K562 (cell line): ENCODE data around the gene PCSK6. TPM values are rescaled to one million over a fixed set of nuclear protein-coding genes. Genes with fewer than 3 reads are reported as not detected.

Experiments used
- ASH1L ChIP-seq: fragments of 450-650 bp; IDR thresholded peaks from 2 replicates; pipeline ENCODE4 v1.6.1; 2018; ENCODE audit warnings: borderline replicate concordance, mild to moderate bottlenecking, low read depth; ENCODE audit not compliant: partially characterized antibody
- ATF1 ChIP-seq, 2 experiments: fragments of 450-650 bp in 1 of 2; IDR thresholded peaks; 2 replicates each; pipeline ENCODE4 v1.6.1; 2016; ENCODE audit warnings: missing compliant biosample characterization in 1 of 2, missing genetic modification characterization in 1 of 2
- BHLHE40 ChIP-seq: IDR thresholded peaks from 2 replicates; pipeline ENCODE4 v1.6.1; 2011; ENCODE audit warnings: low read length, improper control_type of control experiment
- CTBP1 ChIP-seq: fragments of 450-650 bp; IDR thresholded peaks from 2 replicates; pipeline ENCODE4 v1.6.1; 2016; ENCODE audit warnings: borderline replicate concordance
- GATAD2A ChIP-seq: fragments of 450-650 bp; IDR thresholded peaks from 2 replicates; pipeline ENCODE4 v1.6.1; 2017
- HDAC6 ChIP-seq: IDR thresholded peaks from 2 replicates; pipeline ENCODE4 v1.6.1; 2012; ENCODE audit warnings: low read depth, mild to moderate bottlenecking, control low read depth, inconsistent platforms, low read length, moderate library complexity
- NFRKB ChIP-seq: fragments of 450-650 bp; IDR thresholded peaks from 2 replicates; pipeline ENCODE4 v1.6.1; 2016; ENCODE audit warnings: low read depth
- POLR2AphosphoS5 ChIP-seq: IDR thresholded peaks from 2 replicates; pipeline ENCODE4 v1.6.1; 2011; ENCODE audit warnings: mild to moderate bottlenecking, low read depth, low read length, moderate library complexity; ENCODE audit not compliant: control insufficient read depth, insufficient read depth
- RHOXF2B ChIP-seq: fragments of 250-450 bp; sonication (Bioruptor Pico); conservative IDR thresholded peaks from 2 replicates; pipeline ENCODE4 v1.5.1; 2021
- ZNF133 ChIP-seq: fragments of 250-450 bp; sonication (Bioruptor Pico); IDR thresholded peaks from 2 replicates; pipeline ENCODE4 v1.4.0; 2020; ENCODE audit warnings: mild to moderate bottlenecking
- ZNF24 ChIP-seq: fragments of 450-650 bp; IDR thresholded peaks from 2 replicates; pipeline ENCODE4 v1.6.1; 2016
- ZNF57 ChIP-seq: fragments of 450-650 bp; formaldehyde crosslinking; IDR thresholded peaks from 2 replicates; pipeline ENCODE4 v1.4.0; 2020; ENCODE audit warnings: mild to moderate bottlenecking, moderate library complexity
- polyA plus RNA-seq, 8 experiments: library from polyadenylated mRNA; depleted of rRNA in 4 of 8; stranded (reverse) in 5 of 8; unstranded in 3 of 8; fragments of >200 nt; fragmentation: Nextera tagmentation in 2 of 8; fragmentation: Illumina TruSeq in 1 of 8; extraction: Ambion mirVana in 2 of 8; extraction: Trizol in 1 of 8; gene quantifications; 2 replicates each; pipeline versions ENCODE4 v1.2.1 to v1.2.3, GENCODE V29; 2011 to 2014; ENCODE audit warnings: inconsistent platforms in 1 of 8, missing spikeins in 1 of 8
- total RNA-seq, 7 experiments: library from RNA; depleted of rRNA in 6 of 7; stranded (reverse); fragments of >200 nt in 6 of 7; fragmentation: Illumina TruSeq in 2 of 7; extraction: Trizol in 2 of 7; gene quantifications; 2 replicates each; pipeline versions ENCODE4 v1.2.1 to v1.2.3, GENCODE V29; 2011 to 2021; ENCODE audit warnings: low replicate concordance in 1 of 7
- TF ChIP-seq, protein P1 (sequence below): IDR thresholded peaks from 2 replicates; pipeline ENCODE4 v1.6.1; 2016; ENCODE audit warnings: missing genetic modification characterization, missing compliant biosample characterization
- TF ChIP-seq, protein P2 (sequence below): IDR thresholded peaks from 3 replicates; pipeline ENCODE4 v1.6.1; 2011; ENCODE audit warnings: borderline replicate concordance, mild to moderate bottlenecking, moderate library complexity; ENCODE audit not compliant: insufficient read length; ENCODE audit errors: extremely low read depth
- TF ChIP-seq, protein P3 (sequence below): fragments of 250-450 bp; sonication (Bioruptor Pico); IDR thresholded peaks from 2 replicates; pipeline ENCODE4 v1.4.0; 2020; ENCODE audit warnings: mild to moderate bottlenecking, moderate library complexity
- TF ChIP-seq, protein P4 (sequence below), 2 experiments: fragments of 450-650 bp in 1 of 2; sonication (generic) in 1 of 2; formaldehyde crosslinking in 1 of 2; IDR thresholded peaks in 1 of 2; conservative IDR thresholded peaks in 1 of 2; 2 replicates each; pipeline versions ENCODE4 v1.6.1 to v1.8.1; 2016 to 2023; ENCODE audit warnings: mild to moderate bottlenecking in 2 of 2, moderate library complexity in 2 of 2, inconsistent platforms in 1 of 2, missing genetic modification reagents in 1 of 2
- TF ChIP-seq, protein P5 (sequence below): sonication (generic); formaldehyde crosslinking; IDR thresholded peaks from 2 replicates; pipeline ENCODE4 v1.9.0; 2022; ENCODE audit warnings: mild to moderate bottlenecking, missing genetic modification reagents
- TF ChIP-seq, protein P6 (sequence below): fragments of 450-650 bp; conservative IDR thresholded peaks from 2 replicates; pipeline ENCODE4 v1.6.1; 2016; ENCODE audit warnings: missing genetic modification characterization, low read depth, mild to moderate bottlenecking, missing compliant biosample characterization, moderate library complexity

PCSK6 gene
- total and polyA plus RNA-seq, 9 of the 15 experiments (the other 6 are each of a cell fraction or from before 2014, with no cell fraction given) = 2.2 to 32.6 (median 14.5) TPM

DNA sequence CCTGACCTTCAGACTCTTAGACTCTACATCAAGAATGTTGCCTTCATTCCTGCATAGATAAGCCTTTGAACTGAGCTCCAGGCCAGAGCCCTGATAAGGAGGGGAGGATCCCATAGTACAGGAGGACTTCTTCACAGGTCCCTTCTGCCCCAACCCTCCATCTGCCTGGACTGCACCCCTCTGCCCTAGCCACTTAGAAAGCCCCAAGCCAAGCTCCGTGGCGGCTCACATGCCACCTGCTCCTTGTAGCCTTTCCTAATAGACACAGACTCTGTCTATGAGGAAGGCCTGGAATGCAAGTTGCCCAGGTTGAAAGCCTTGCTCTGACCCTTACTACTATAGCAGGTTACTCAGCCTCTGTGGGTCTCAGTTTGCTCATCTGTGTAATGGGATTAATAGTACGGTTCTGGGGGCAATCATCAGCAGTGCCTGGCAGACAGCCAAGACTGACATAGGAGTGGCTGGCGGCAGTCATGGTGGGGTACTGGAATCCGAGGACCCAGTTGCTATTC, 11.6 kb downstream of the PCSK6 start (continued):
- TF ChIP-seq, protein P1, sequence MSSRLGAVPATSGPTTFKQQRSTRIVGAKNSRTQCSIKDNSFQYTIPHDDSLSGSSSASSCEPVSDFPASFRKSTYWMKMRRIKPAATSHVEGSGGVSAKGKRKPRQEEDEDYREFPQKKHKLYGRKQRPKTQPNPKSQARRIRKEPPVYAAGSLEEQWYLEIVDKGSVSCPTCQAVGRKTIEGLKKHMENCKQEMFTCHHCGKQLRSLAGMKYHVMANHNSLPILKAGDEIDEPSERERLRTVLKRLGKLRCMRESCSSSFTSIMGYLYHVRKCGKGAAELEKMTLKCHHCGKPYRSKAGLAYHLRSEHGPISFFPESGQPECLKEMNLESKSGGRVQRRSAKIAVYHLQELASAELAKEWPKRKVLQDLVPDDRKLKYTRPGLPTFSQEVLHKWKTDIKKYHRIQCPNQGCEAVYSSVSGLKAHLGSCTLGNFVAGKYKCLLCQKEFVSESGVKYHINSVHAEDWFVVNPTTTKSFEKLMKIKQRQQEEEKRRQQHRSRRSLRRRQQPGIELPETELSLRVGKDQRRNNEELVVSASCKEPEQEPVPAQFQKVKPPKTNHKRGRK (tag) = no peak
- TF ChIP-seq, protein P2, sequence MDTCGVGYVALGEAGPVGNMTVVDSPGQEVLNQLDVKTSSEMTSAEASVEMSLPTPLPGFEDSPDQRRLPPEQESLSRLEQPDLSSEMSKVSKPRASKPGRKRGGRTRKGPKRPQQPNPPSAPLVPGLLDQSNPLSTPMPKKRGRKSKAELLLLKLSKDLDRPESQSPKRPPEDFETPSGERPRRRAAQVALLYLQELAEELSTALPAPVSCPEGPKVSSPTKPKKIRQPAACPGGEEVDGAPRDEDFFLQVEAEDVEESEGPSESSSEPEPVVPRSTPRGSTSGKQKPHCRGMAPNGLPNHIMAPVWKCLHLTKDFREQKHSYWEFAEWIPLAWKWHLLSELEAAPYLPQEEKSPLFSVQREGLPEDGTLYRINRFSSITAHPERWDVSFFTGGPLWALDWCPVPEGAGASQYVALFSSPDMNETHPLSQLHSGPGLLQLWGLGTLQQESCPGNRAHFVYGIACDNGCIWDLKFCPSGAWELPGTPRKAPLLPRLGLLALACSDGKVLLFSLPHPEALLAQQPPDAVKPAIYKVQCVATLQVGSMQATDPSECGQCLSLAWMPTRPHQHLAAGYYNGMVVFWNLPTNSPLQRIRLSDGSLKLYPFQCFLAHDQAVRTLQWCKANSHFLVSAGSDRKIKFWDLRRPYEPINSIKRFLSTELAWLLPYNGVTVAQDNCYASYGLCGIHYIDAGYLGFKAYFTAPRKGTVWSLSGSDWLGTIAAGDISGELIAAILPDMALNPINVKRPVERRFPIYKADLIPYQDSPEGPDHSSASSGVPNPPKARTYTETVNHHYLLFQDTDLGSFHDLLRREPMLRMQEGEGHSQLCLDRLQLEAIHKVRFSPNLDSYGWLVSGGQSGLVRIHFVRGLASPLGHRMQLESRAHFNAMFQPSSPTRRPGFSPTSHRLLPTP = no peak
- no peak for TF ChIP-seq ZNF57 (CRISPR knock-in tag)
- TF ChIP-seq, protein P3, sequence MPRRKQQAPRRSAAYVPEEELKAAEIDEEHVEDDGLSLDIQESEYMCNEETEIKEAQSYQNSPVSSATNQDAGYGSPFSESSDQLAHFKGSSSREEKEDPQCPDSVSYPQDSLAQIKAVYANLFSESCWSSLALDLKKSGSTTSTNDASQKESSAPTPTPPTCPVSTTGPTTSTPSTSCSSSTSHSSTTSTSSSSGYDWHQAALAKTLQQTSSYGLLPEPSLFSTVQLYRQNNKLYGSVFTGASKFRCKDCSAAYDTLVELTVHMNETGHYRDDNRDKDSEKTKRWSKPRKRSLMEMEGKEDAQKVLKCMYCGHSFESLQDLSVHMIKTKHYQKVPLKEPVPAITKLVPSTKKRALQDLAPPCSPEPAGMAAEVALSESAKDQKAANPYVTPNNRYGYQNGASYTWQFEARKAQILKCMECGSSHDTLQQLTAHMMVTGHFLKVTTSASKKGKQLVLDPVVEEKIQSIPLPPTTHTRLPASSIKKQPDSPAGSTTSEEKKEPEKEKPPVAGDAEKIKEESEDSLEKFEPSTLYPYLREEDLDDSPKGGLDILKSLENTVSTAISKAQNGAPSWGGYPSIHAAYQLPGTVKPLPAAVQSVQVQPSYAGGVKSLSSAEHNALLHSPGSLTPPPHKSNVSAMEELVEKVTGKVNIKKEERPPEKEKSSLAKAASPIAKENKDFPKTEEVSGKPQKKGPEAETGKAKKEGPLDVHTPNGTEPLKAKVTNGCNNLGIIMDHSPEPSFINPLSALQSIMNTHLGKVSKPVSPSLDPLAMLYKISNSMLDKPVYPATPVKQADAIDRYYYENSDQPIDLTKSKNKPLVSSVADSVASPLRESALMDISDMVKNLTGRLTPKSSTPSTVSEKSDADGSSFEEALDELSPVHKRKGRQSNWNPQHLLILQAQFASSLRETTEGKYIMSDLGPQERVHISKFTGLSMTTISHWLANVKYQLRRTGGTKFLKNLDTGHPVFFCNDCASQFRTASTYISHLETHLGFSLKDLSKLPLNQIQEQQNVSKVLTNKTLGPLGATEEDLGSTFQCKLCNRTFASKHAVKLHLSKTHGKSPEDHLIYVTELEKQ (CRISPR knock-in tag) = no peak
- no peak for TF ChIP-seq HDAC6
- TF ChIP-seq, protein P4, sequence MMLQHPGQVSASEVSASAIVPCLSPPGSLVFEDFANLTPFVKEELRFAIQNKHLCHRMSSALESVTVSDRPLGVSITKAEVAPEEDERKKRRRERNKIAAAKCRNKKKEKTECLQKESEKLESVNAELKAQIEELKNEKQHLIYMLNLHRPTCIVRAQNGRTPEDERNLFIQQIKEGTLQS (IDR thresholded peaks at IDR 0.05) = no peak
- TF ChIP-seq, protein P4 (CRISPR knock-in tag; conservative IDR thresholded peaks at IDR 0.05) = no peak
- TF ChIP-seq RHOXF2B = no peak
- no peak for TF ChIP-seq POLR2AphosphoS5
- TF ChIP-seq NFRKB = no peak
- TF ChIP-seq ATF1 (CRISPR knock-in tag; IDR thresholded peaks at IDR 0.05) = no peak
- no peak for TF ChIP-seq ATF1 (tag; IDR thresholded peaks at IDR 0.05)
- TF ChIP-seq GATAD2A = no peak
- TF ChIP-seq, protein P5, sequence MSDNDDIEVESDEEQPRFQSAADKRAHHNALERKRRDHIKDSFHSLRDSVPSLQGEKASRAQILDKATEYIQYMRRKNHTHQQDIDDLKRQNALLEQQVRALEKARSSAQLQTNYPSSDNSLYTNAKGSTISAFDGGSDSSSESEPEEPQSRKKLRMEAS (CRISPR knock-in tag) = no peak
- TF ChIP-seq CTBP1 = peak; percentile 35; the same call in 1 of the 2 replicates
- TF ChIP-seq, protein P6, sequence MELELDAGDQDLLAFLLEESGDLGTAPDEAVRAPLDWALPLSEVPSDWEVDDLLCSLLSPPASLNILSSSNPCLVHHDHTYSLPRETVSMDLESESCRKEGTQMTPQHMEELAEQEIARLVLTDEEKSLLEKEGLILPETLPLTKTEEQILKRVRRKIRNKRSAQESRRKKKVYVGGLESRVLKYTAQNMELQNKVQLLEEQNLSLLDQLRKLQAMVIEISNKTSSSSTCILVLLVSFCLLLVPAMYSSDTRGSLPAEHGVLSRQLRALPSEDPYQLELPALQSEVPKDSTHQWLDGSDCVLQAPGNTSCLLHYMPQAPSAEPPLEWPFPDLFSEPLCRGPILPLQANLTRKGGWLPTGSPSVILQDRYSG (tag) = no peak
- no peak for TF ChIP-seq BHLHE40
- TF ChIP-seq ASH1L = no peak
- TF ChIP-seq ZNF133 = no peak
- TF ChIP-seq ZNF24 = no peak
